DMS153 treated with DMSO at 0.1 percent for 48 hours (cell line): ENCODE results near the gene TICAM1.
"Not testable (repeated sequence)": the region's sequence is repeated elsewhere in the genome, so short reads cannot be mapped to it uniquely, and the experiment has no call there.

Source experiments
- DNase-seq: peaks from one replicate; lab custom pipeline; 2025; ENCODE audit not compliant: unreplicated experiment; lab: John Stamatoyannopoulos, UW

Gene TICAM1

DNA sequence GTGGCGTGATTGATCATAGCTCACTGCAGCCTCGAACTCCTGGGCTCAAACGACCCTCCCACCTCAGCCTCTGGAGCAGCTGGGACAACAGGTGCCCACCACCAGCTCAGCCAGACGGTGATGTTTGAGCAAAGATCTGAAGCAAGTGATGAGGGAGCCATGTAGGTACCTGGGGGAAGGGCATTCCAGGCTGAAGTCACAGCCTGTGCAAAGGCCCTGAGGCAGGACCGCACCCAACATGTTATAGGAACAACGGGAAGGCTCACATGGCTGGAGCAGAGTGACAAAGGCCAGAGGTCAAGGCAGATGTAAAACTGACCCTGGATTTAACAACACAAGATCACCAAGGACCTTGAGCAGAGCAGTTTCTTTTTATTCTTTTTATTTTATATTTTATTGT is 25.1 kb downstream of the TICAM1 start:
- no peak for DNase-seq

DNA sequence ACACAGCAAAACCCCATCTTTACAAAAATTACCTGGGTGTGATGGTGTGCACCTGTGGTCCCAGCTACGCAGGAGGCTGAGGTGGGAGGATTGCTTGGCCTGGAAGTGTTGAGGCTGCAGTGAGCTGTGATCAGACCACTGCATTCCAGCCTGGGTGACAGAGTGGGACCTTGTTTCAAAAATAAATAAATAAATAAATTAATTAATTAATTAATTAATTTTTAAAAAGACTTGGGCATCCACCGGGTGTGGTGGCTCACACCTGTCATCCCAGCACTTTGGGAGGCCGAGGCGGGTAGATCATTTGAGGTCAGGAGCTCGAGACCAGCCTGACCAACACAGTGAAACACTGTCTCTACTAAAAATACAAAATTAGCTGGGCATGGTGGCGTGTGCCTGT is 26.4 kb downstream of the TICAM1 start:
- not testable (repeated sequence) for DNase-seq

DNA sequence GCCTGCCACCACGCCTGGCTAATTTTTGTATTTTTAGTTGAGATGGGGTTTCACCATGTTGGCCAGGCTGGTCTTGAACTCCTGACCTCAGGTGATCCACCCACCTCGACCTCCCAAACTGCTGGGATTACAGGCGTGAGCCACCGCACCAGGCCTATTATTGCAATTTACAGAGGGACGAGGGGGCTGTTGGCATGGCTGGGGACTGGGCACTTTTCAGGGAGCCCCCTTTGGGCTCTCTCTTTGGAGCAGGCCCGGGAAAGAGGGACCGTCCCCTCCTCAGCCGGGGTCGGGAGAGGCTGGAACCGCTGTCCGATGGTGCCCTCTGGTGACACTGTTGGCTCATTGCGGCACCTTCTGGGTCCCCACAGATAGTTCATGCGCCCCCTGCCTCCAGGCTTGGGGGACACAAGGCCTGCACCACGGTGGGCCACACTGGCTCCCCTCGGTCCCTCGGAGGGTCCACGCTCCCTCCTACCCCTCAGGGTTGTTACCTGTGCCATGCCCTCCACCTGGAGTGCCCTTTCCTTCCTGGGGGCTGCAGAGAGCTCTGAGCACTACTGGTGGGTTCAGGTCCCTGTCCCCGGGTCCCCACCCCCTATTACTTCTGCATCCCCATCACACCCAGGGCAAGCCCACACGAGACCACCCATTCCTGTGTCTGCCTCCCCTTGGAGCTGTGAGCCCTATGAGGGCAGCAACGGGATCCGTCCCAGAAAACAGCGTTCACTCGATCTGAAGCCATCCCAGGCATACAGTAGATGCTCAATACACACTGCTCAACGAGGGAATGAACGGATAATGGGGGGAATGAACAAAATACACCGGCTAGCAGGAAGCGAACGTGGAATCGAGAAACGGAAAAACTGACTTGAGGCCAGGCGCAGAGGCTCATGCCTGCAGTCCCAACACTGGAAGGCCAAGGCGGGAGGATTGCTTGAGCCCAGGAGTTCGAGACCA is 27.5 kb downstream of the TICAM1 start:
- DNase-seq: no peak

DNA sequence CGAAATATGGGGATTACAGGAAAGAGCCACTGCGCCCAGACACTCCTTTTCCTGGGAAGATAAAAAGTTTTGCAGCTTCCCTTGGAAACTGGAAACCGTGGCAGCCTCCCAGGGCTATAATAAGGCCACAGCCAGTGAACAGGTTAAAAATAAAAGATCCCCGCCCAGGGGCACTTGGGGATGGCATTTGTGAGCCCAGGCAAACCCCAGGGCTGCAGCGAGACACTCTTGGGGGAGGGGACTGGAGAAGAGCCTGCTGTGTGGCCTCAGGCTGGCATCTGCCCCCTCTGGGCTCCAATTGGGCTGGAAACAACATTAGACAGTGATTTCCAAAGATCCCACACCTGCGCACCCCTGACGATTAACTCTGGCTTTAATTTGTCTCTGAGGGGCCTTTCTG is 28.8 kb downstream of the TICAM1 start:
- DNase-seq: no peak

DNA sequence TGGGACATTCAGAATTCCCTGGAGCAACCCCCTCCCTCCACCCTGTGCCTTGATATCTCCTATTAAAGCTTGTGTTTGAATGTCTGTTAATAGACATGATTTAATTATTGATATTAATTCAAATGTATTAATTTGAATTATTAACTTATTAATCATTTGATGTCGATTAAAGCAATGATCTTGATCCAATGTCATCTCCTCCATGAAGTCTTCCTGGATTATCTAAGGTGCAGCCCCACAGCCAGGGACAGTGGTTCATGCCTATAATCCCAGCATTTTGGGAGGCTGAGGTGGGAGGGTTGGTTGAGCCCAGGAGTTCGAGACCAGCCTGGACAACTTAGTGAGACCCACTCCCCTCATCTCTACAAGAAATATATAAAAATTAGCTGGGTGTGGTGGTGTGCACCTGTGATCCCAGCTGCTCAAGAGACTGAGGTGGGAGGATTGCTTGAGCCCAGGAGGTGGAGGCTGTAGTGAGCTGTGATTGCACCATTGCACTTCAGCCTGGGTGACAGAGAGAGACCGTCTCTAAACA is 30.4 kb downstream of the TICAM1 start:
- DNase-seq: no peak

DNA sequence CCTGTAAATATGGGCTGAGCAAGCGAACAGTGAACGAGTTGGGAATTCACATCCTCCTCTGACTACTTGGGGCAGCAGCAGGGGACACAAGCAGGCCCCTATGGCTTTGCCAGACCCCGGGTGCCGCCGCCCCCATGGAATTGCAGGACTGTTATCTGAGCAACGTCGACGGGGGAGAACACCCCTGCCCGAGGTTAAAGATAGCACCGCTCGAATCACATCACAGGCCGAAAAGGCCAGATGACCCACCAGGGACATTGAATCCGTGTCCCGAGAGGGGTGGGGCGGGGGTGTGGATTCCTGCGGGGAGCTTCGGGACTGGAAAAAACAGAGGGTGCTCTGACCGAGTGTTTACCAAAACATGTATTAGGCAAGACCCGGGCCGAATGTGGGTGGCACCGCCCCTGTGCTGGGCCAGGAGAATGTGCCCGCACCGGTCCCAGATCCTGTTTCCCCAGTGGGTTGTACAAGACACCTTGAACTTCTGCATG is 30.9 kb downstream of the TICAM1 start:
- no peak for DNase-seq

DNA sequence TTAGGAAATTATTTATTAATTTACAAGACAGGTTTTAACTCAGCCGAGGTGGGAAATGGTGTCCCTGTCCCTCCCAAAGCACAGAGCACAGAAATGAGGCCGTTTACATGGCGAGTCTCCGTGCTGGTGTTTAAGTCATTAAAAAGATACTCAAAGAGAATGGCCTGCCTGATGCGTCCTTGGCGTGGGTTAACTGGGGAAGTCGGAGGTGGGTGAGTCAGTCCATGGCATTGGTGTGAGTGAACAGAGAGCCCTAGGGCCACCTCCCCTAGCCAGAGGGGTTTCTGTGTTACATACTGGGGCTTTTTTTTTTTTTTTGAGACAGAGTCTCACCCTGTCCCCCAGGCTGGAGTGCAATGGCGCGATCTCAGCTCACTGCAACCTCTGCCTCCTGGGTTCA is 36.1 kb downstream of the TICAM1 start:
- DNase-seq: no peak

DNA sequence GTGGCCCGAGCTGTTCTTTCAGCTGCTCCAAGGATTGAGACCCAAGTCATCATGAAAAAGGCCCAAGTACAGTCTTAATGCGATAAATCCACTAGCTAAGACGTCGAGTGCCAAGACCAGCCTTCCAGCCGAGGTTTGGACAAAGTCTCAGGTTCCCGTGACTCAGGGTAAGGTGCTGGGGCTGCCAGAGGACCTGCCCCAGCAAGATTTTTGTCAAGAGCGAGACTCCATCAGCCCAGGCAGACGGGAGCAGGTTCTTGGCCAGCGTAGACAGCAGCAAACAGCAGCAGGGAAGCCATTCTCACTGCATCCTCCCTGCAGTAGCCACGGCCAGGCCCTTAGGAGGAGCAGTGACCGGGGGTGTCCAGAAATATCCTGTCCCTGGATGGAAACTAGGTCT is 36.5 kb downstream of the TICAM1 start:
- no peak for DNase-seq

DNA sequence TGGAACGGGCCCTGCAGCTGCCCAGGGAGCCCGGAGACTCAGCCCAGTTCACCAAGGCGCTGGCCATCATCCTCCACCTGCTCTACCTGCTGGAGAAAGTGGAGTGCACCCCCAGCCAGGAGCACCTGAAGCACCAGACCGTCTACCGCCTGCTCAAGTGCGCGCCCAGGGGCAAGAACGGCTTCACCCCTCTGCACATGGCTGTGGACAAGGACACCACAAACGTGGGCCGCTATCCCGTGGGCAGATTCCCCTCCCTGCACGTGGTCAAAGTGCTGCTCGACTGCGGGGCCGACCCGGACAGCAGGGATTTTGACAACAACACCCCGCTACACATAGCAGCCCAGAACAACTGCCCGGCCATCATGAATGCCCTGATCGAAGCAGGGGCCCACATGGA is 38.2 kb downstream of the TICAM1 start:
- DNase-seq: not testable (repeated sequence)

DNA sequence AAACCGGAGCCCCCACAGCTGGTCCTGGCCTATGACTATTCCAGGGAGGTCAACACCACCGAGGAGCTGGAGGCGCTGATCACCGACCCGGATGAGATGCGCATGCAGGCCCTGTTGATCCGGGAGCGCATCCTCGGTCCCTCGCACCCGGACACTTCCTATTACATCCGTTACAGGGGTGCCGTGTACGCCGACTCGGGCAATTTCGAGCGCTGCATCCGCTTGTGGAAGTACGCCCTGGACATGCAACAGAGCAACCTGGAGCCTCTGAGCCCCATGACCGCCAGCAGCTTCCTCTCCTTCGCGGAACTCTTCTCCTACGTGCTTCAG is 38.7 kb downstream of the TICAM1 start:
- DNase-seq: not testable (repeated sequence)

DNA sequence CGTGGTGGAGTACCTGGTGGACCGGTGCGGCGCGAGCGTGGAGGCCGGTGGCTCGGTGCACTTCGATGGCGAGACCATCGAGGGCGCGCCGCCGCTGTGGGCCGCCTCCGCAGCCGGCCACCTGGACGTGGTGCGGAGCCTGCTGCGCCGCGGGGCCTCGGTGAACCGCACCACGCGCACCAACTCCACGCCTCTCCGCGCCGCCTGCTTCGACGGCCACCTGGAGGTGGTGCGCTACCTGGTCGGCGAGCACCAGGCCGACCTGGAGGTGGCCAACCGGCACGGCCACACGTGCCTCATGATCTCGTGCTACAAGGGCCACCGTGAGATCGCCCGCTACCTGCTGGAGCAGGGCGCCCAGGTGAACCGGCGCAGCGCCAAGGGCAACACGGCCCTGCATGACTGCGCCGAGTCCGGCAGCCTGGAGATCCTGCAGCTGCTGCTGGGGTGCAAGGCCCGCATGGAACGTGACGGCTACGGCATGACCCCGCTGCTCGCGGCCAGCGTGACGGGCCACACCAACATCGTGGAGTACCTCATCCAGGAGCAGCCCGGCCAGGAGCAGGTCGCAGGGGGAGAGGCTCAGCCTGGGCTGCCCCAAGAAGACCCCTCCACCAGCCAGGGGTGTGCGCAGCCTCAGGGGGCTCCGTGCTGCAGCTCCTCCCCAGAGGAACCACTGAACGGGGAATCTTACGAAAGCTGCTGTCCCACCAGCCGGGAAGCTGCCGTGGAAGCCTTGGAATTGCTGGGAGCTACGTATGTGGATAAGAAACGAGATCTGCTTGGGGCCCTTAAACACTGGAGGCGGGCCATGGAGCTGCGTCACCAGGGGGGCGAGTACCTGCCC is 39.3 kb downstream of the TICAM1 start:
- DNase-seq: not testable (repeated sequence)

DNA sequence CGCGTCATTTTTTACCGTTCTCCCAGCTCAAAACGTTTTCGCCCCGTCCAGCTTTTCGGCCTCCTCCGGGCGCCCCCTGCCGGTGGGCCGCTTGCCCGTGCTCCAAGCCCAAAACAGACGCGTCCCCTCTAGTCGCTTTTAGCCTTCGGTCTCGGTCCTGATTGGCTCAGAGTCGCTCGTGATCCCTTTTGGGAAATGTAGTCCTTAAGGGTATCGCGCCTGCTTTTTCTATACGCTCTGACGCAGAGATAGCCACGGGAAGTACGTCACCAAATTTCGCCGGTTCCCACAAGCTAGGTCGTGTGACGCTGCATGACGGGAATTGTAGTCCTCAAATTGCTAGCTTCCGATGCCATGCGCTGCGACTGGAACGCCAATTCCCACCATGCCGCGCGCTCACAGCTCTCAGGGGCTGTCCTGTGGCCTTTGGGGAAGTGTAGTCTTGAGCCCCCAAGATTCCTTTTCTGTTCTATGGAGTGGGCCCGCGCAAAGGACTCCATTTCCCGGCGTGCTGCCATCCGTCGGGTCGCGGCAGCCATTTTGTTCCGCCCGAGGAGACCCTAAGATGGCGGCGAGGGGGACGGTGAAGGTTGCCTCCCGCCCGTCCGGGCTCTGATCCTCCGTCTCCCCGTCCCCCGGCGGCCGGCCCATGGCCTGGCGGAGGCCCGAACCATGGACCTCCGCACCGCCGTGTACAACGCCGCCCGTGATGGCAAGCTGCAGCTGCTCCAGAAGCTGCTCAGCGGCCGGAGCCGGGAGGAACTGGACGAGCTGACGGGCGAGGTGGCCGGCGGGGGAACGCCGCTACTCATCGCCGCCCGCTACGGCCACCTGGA is 40.1 kb downstream of the TICAM1 start, which contains the start of gene FEM1A:
Gene FEM1A, plus strand, starts transcription at position 552 of the 836 bp plus-strand sequence. Its CDS starts 121 bp downstream, at position 673.
- DNase-seq: peak; percentile 99

DNA sequence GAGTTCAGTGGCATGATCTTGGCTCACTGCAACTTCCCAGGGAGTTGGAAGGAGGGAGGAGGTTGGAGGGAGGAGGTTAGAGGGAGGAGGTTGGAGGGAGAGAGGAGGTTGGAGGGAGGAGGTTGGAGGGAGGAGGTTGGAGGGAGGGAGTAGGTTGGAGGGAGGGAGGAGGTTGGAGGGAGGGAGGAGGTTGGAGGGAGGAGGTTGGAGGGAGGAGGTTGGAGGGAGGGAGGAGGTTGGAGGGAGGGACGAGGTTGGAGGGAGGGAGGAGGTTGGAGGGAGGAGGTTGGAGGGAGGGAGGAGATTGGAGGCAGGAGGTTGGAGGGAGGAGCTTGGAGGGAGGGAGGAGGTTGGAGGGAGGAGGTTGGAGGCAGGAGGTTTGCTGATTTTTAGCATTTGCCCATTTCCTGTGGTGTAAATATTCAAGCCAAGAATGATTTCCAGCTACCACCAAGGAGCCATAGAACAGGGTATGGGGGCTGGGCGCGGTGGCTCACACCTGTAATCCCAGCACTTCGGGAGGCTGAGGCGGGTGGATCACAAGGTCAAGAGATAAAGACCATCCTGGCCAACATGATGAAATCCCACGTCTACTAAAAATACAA is 45.0 kb downstream of the TICAM1 start:
- not testable (repeated sequence) for DNase-seq

DNA sequence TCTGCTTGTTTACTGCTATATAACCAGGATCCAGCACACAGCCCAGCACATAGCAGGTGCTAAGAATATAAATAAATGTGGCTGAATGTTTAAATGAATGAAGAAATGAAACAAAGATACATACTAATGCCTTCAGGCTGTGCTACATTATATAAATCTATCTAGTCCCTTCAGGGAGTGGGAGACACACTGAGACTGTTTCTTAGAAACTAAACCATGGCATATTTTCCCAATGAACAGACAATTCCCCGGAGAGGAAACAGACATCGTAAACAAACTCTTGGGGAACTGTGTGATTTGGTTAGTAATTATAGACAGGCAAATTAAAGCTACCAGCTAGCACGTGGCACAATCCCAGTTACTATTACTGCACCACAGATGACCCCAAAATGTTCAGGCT is 49.7 kb downstream of the TICAM1 start:
- no peak for DNase-seq

DNA sequence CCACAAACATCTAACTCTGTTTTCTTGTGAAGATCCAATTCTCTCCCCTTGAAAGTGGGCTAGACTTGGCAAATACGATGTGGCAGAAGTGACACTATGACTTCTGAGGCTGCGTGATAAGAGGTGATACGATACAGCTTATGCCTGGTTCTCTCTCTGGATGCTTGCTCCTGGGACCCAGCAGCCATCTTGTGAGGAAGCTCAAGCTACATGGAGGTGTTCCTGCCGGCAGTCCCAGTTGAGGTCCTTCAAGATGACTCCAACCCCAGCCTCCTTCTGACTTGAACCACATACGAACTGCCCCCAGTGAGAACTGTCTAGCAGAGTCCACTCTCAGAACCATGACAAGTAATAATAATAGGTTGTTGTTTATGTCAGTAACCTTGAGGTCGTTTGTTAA is 50.7 kb downstream of the TICAM1 start:
- DNase-seq: no peak

DNA sequence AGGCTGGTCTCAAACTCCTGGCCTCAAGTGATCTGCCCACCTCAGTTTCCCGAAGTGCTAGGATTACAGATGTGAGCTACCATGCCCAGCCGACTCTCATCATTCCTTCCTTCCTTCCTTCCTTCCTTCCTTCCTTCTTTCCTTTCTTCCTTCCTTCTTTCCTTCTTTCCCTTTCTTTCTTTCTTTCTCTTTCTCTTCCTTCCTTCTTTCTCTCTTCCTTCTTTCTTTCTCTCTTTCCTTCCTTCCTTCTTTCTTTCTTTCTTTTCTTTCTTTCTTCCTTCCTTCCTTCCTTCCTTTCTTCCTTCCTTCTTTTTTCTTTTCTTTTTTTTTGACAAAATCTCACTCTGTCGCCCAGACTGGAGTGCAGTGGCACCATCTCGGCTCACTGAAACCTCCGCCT is 53.4 kb downstream of the TICAM1 start:
- not testable (repeated sequence) for DNase-seq

DNA sequence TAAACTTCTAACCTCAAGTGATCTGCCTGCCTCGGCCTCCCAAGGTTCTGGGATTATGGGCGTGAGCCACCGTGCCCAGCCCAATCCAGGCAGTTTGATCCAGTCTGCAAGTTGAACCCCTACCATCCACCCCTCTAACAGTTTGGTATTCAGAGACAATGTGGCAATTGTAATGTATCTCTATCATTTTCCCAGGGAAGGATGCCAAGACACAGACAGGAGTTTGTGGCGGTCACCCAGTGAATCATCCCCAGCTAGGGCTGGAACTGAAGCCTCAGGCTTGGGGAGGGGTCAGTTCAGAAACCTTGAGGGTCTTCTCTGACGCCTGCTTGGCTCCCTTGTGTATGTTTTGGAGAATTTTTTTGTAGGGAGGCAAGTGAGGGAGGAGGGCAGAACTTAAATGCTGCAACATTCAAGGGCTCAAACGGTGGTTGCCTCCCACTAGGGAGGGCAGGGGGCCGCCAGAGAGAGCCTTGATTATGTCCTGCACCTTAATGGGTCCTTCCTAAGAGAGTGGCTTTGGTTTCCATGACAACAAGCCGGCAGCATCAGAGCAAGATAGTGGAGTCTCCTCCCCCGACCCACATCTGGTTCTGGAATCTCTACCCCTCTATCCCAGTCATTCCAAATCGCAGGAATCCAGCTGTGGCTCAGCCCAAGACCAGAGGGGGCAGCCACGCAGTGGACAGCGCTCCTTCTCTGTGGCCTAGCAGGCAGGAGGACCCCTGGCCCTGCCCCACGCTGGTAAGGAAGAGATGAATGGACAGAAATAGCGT is 54.9 kb downstream of the TICAM1 start:
- DNase-seq: no peak

DNA sequence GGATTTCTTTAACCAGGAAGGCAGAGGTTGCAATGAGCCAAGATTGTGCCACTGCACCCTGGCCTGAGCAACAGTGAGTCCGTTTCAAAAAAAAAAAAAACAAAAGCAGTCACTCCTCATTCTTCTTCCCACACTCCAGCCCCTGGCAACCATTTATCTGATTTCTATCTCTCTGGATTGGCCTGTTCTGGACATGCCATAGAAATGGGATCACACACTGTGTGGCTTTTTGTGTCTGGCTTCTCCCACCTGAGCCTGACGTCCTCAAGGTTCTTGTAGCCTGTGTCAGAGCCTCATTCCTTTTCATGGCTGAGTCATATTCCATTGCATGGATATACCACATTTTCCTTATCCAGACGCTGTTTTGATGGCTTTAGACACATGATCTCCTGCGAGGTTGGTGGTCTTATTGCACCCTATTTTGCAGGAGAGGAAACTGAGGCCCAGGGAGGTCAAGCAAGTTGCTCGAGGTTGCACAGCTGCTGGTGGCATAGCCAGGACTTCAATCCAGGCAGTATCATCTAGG is 55.8 kb downstream of the TICAM1 start:
- no peak for DNase-seq

DNA sequence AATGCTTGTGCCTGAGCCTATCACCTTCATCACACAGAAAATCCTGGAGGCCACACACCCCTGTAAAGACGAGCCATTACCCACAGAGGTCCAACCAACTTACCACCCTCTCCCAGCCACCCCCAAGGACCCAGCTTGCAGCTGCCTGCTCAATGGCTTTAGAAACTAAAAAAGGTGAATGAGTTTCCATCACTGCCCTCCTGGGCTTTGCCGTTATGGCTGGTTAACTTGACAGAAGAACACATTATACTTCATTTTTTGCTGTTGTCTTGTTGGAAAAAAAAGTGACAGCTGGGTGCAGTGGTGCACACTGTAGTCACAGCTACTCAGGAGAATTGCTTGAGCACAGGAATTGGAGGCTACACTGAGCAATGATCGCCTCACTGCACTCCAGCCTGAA is 57.4 kb downstream of the TICAM1 start:
- DNase-seq: no peak
